ENCODE measurements around the gene OFD1.

The OFD1 gene

GRCh38 chrX:13790206-13791131 lies 55.9 kb downstream of the OFD1 start:
- H3K4me2 ChIP-seq (ENCODE audit: low read depth, low read length), result no peak overlapping the region
- H3K27me3 ChIP-seq (replicated peaks; ENCODE audit: insufficient read depth, low read length), result no peaks in the 10 kb centered on the region
- no peak overlapping the region for H3K9ac ChIP-seq (ENCODE audit: low read length)
- H3K27ac ChIP-seq (ENCODE audit: low read length), result no peak overlapping the region
- no peak overlapping the region for H2AFZ ChIP-seq (ENCODE audit: low read length)
- H3K36me3 ChIP-seq (replicated peaks; ENCODE audit: insufficient read depth, low read length), result no peaks in the 10 kb centered on the region
- H3F3A ChIP-seq (ENCODE audit: insufficient read depth, low read length), result no peaks in the 10 kb centered on the region
- no peak overlapping the region for H3K4me3 ChIP-seq (ENCODE audit: low read length)
- no peaks in the 10 kb centered on the region for H3K9me3 ChIP-seq (replicated peaks; ENCODE audit: insufficient read depth, low read length)
- H3K4me1 ChIP-seq (ENCODE audit: low read length), result no peaks in the 10 kb centered on the region
- no peaks in the 10 kb centered on the region for H4K20me1 ChIP-seq (ENCODE audit: insufficient read depth, low read length)
- H3K9me2 ChIP-seq (replicated peaks; ENCODE audit: insufficient read depth, low read length), result no peaks in the 10 kb centered on the region
- no peak for DNase-seq
- no peaks in the 10 kb centered on the region for H3K79me2 ChIP-seq (ENCODE audit: low read length)
- TF ChIP-seq EZH2 (optimal IDR thresholded peaks at IDR 0.05; ENCODE audit: low read depth, low read length), result no peak
- no peak for TF ChIP-seq EZH2phosphoT487 (IDR thresholded peaks at IDR 0.05; ENCODE audit: low read length)
- TF ChIP-seq CTCF (IDR thresholded peaks at IDR 0.05; ENCODE audit: low read length), result no peak

- no peak for DNase-seq
- H3K79me2 ChIP-seq (ENCODE audit: low read length), result no peaks in the 10 kb centered on the region
- H2AFZ ChIP-seq (ENCODE audit: low read length), result no peak overlapping the region
- no peaks in the 10 kb centered on the region for H4K20me1 ChIP-seq (ENCODE audit: insufficient read depth, low read length)
- H3K4me1 ChIP-seq (ENCODE audit: low read length), result no peaks in the 10 kb centered on the region
- no peaks in the 10 kb centered on the region for H3K9me3 ChIP-seq (replicated peaks; ENCODE audit: insufficient read depth, low read length)
- no peaks in the 10 kb centered on the region for H3K27me3 ChIP-seq (replicated peaks; ENCODE audit: insufficient read depth, low read length)
- TF ChIP-seq EZH2phosphoT487 (IDR thresholded peaks at IDR 0.05; ENCODE audit: low read length), result no peak
- no peak for TF ChIP-seq EZH2 (optimal IDR thresholded peaks at IDR 0.05; ENCODE audit: low read depth, low read length)
- TF ChIP-seq CTCF (IDR thresholded peaks at IDR 0.05; ENCODE audit: low read length), result no peak
- no peaks in the 10 kb centered on the region for H3F3A ChIP-seq (ENCODE audit: insufficient read depth, low read length)
- no peak overlapping the region for H3K27ac ChIP-seq (ENCODE audit: low read length)
- no peaks in the 10 kb centered on the region for H3K9me2 ChIP-seq (replicated peaks; ENCODE audit: insufficient read depth, low read length)
- no peak overlapping the region for H3K4me2 ChIP-seq (ENCODE audit: low read depth, low read length)
- H3K4me3 ChIP-seq (ENCODE audit: low read length), result no peak overlapping the region
- H3K36me3 ChIP-seq (replicated peaks; ENCODE audit: insufficient read depth, low read length), result no peaks in the 10 kb centered on the region
- H3K9ac ChIP-seq (ENCODE audit: low read length), result no peak overlapping the region
Measured at GRCh38 chrX:13791145-13791544, 56.6 kb downstream of the OFD1 start.

DNA sequence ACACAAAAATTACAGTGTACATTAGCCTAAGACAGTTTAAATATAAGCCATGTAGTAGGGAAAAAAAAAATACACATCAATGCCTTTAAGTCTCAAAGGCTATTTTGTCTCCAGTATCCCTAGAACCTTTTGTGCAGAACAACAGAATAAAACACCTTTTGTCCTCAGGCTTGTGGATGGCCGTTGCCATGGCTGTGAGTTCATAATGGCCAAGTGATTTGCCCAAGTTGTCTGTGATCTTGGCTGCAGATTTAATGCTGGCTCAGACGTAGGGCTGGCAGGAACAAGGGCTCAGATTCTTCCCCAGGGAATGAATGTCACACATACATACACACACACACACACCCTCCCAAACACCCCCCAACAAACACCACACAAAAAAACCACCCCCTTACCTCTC lies 57.0 kb downstream of the OFD1 start:
- no peaks in the 10 kb centered on the region for H3K9me2 ChIP-seq (replicated peaks; ENCODE audit: insufficient read depth, low read length)
- H3K79me2 ChIP-seq (ENCODE audit: low read length), result no peaks in the 10 kb centered on the region
- no peaks in the 10 kb centered on the region for H3K36me3 ChIP-seq (replicated peaks; ENCODE audit: insufficient read depth, low read length)
- H3K27me3 ChIP-seq (replicated peaks; ENCODE audit: insufficient read depth, low read length), result no peaks in the 10 kb centered on the region
- no peak for DNase-seq
- no peak for TF ChIP-seq EZH2 (optimal IDR thresholded peaks at IDR 0.05; ENCODE audit: low read depth, low read length)
- no peak for TF ChIP-seq CTCF (IDR thresholded peaks at IDR 0.05; ENCODE audit: low read length)
- TF ChIP-seq EZH2phosphoT487 (IDR thresholded peaks at IDR 0.05; ENCODE audit: low read length), result no peak
- no peaks in the 10 kb centered on the region for H3F3A ChIP-seq (ENCODE audit: insufficient read depth, low read length)
- no peaks in the 10 kb centered on the region for H3K9me3 ChIP-seq (replicated peaks; ENCODE audit: insufficient read depth, low read length)
- H3K4me3 ChIP-seq (ENCODE audit: low read length), result no peak overlapping the region
- no peak overlapping the region for H2AFZ ChIP-seq (ENCODE audit: low read length)
- H3K4me2 ChIP-seq (ENCODE audit: low read depth, low read length), result no peak overlapping the region
- H3K4me1 ChIP-seq (ENCODE audit: low read length), result no peaks in the 10 kb centered on the region
- no peak overlapping the region for H3K27ac ChIP-seq (ENCODE audit: low read length)
- no peaks in the 10 kb centered on the region for H4K20me1 ChIP-seq (ENCODE audit: insufficient read depth, low read length)
- no peak overlapping the region for H3K9ac ChIP-seq (ENCODE audit: low read length)
